Measurements from ENCODE around the gene CDK15.

CDK15 gene

GRCh38 chr2:201913201-201913600 is 106.9 kb downstream of the CDK15 start:
- DNase-seq, result no peak

GRCh38 chr2:201915446-201915845 is 109.1 kb downstream of the CDK15 start:
- no peak for DNase-seq

GRCh38 chr2:201916565-201916964 is 110.2 kb downstream of the CDK15 start:
- no peak for DNase-seq

GRCh38 chr2:201918616-201919307 is 112.4 kb downstream of the CDK15 start:
- DNase-seq, result no peak

- DNase-seq, result no peak
These were observed 112.9 kb downstream of the CDK15 start for GRCh38 chr2:201919308-201919634.

- DNase-seq, result no peak
These were observed 117.3 kb downstream of the CDK15 start for GRCh38 chr2:201923436-201924328.

GRCh38 chr2:201924453-201924852 is 118.1 kb downstream of the CDK15 start:
- DNase-seq, result no peak

- no peak for DNase-seq
These were observed 118.7 kb downstream of the CDK15 start for GRCh38 chr2:201925056-201925455.

GRCh38 chr2:201926067-201926466 is 119.7 kb downstream of the CDK15 start:
- DNase-seq, result no peak

- no peak for DNase-seq
These were observed 122.0 kb downstream of the CDK15 start for GRCh38 chr2:201928363-201928762.

GRCh38 chr2:201929281-201930026 is 123.1 kb downstream of the CDK15 start:
- DNase-seq, result no peak

- DNase-seq, result no peak
These were observed 123.7 kb downstream of the CDK15 start for GRCh38 chr2:201930043-201930442.

GRCh38 chr2:201930831-201931230 is 124.5 kb downstream of the CDK15 start:
- DNase-seq, result no peak

GRCh38 chr2:201931475-201931874 is 125.1 kb downstream of the CDK15 start:
- no peak for DNase-seq

GRCh38 chr2:201931951-201932350 is 125.6 kb downstream of the CDK15 start:
- no peak for DNase-seq

GRCh38 chr2:201932511-201932910 is 126.2 kb downstream of the CDK15 start:
- DNase-seq, result no peak

- DNase-seq, result no peak
These were observed 127.5 kb downstream of the CDK15 start for GRCh38 chr2:201933792-201934237.

- no peak for DNase-seq
These were observed 130.5 kb downstream of the CDK15 start for GRCh38 chr2:201936817-201937216.

GRCh38 chr2:201937343-201937742 is 131.0 kb downstream of the CDK15 start:
- DNase-seq, result no peak

- DNase-seq, result no peak
These were observed 131.9 kb downstream of the CDK15 start for GRCh38 chr2:201938156-201938775.

GRCh38 chr2:201938781-201939180 is 132.4 kb downstream of the CDK15 start:
- no peak for DNase-seq

- no peak for DNase-seq
These were observed 133.2 kb downstream of the CDK15 start for GRCh38 chr2:201939453-201939941.

- DNase-seq, result no peak
These were observed 136.2 kb downstream of the CDK15 start for GRCh38 chr2:201942531-201942930.

Data from activated CD8-positive, alpha-beta memory T cell treated with anti-CD3 and anti-CD28 coated beads for 24 hours (primary cell).